IPS-15b (cell line): ENCODE measurements around the gene COPS7A.

ENCODE experiments used
- H3K27me3 ChIP-seq: one replicate; pipeline ENCODE4 v1.6.1; 2013; ENCODE audit warnings: low read length; ENCODE audit not compliant: control insufficient read depth, insufficient read depth
- H3K36me3 ChIP-seq: one replicate; pipeline ENCODE4 v1.6.1; 2013; ENCODE audit warnings: low read length; ENCODE audit not compliant: control insufficient read depth, insufficient read depth
- H3K4me1 ChIP-seq: one replicate; pipeline ENCODE4 v1.6.1; 2013; ENCODE audit warnings: mild to moderate bottlenecking, low read length; ENCODE audit not compliant: control insufficient read depth, insufficient read depth
- H3K4me3 ChIP-seq: one replicate; pipeline ENCODE4 v1.5.1; 2013; ENCODE audit warnings: low read depth, low read length
- H3K9ac ChIP-seq: one replicate; pipeline ENCODE4 v1.6.1; 2013; ENCODE audit warnings: low read depth, mild to moderate bottlenecking, low read length
- H3K9me3 ChIP-seq: one replicate; pipeline ENCODE4 v1.6.1; 2013; ENCODE audit warnings: mild to moderate bottlenecking, low read length; ENCODE audit not compliant: control insufficient read depth, insufficient read depth

Gene COPS7A, protein sequence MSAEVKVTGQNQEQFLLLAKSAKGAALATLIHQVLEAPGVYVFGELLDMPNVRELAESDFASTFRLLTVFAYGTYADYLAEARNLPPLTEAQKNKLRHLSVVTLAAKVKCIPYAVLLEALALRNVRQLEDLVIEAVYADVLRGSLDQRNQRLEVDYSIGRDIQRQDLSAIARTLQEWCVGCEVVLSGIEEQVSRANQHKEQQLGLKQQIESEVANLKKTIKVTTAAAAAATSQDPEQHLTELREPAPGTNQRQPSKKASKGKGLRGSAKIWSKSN

DNA sequence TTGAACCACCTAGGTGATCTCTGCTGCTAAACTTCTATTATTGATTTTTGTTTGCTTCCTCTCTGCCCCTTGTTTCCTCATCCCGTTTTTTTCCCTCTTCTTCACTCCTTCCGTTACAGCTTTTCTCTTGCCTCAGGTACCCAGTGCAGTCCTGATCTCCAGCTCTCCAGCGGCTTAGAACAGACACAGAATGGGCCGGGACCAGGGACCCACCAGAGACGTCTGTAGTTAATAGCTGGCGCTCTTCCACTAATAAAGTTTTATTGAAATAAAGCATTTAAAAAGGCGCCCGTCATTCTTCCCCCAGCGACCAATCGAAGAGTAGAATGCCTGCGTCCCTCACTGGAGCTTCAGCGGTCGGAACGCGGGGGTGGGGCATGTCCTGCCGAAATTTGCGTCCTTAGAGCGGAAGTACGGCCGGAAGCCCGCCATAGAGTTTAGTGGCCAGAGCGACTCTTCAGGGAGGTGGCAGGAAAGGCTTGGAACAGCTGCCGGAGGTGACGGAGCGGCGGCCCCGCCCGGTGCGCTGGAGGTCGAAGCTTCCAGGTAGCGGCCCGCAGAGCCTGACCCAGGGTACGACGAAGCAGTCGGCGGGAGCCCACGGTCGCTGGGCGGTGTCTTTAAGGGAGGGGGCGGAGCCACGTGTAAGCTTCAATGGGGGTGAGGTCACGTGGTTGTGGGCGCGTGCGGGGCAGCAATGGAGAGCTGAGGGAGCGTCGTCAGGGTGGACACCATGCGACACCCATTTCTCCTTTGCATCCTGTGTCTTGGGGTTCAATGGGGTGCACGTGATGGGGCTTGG is at the start of gene COPS7A:
Gene COPS7A, plus strand, starts transcription at position 440 of the 802 bp plus-strand sequence. CDS start 611 bp downstream, outside the sequence.
- Histone ChIP-seq H3K27me3 (no peaks in the 10 kb centered on the region), H3K9me3 (no peaks in the 10 kb centered on the region), H3K9ac (peak within 1 kb of the TSS; percentile 91), H3K4me1 (peaks cover 3% of the 10 kb centered on the region), H3K36me3 (peaks cover 3% of the 10 kb centered on the region), H3K4me3 (peak within 1 kb of the TSS; percentile 90)

DNA sequence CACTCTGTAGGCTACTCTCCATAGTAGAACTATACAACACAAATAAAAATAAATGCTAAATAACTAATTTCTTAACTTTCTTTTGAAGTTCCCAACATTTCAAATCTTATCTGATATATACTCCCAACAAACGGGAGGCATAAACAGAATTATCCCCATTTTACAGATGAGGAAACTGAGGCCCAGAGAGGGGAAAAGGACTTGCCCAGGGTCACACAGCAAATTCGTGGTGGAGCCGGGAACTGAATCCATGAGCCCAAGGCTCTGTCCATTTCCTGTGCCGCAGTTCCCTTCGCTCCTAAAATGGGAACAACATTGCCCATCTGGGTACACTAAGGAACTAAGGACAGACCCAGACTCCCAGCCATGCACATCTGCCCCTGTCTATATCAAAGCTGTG is 46.9 kb upstream of the COPS7A start:
- Histone ChIP-seq H3K4me3 (no peak overlapping the region), H3K4me1 (no peaks in the 10 kb centered on the region), H3K9ac (no peak overlapping the region), H3K27me3 (no peaks in the 10 kb centered on the region), H3K36me3 (peaks cover 47% of the 10 kb centered on the region), H3K9me3 (no peaks in the 10 kb centered on the region)

DNA sequence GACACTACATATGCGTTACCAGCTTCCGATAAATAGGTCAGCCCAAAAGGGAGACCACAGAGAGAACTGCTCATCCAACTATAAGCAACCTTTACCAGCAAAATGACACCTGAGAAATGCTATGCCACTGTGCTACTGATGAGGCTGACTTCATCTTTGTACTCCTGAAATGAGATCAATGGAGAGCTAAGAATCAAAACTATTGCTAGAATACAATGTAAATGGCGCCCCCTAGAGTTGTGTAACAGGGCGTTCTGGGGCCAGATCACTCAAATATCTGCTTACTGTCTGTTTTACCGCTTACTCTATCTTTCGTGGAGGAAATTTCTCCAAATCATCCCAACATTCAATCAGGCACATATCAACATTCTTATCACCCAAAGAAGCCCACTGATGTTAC is 39.2 kb upstream of the COPS7A start:
- Histone ChIP-seq H3K27me3 (no peaks in the 10 kb centered on the region), H3K9me3 (no peaks in the 10 kb centered on the region), H3K4me1 (peaks cover 3% of the 10 kb centered on the region), H3K36me3 (peaks cover 4% of the 10 kb centered on the region), H3K9ac (no peak overlapping the region), H3K4me3 (no peak overlapping the region)

DNA sequence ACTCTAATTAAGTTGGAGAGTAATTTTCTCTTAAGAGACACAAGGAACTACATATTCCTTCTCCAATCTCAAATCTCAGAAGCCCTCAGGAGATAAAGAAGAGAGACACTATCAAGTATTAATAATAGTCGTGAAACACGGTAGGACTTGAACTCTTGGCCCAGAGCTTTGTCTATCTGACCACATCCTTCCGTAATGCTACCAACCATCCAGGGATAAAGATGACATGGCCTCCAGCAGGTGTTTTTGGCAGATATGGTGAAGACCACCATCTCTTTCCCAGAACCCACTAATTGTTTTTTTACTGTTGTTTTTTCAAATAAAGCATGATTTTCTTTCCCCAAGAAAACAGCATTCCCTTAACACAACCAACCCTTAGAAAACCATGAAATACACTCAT is 38.0 kb upstream of the COPS7A start:
- Histone ChIP-seq H3K27me3 (no peaks in the 10 kb centered on the region), H3K9me3 (no peaks in the 10 kb centered on the region), H3K4me3 (no peak overlapping the region), H3K9ac (no peak overlapping the region), H3K36me3 (peaks cover 4% of the 10 kb centered on the region), H3K4me1 (peaks cover 3% of the 10 kb centered on the region)

DNA sequence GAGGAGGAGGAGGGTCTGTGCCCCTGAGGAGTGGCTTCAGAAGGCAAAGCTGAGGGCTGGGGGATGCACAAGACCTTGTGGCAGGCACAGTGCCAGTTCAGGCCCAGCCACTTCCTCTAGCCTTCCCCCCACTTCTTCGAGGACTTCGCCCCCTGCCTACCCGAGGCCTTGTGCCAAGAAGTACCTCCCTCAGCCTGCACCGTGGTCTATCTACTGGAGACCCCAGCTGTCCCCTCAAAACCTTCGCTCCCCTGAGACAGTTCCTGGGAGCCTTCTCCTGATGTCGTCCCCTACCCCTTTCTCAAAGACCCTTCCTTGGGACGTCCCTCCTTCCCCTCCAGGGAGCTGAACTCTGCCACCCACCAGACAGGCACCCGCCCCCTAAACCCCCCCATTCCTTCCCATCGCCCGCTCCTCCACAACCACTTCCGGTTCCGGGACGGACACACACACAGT is 35.3 kb upstream of the COPS7A start:
- peaks cover 4% of the 10 kb centered on the region for H3K36me3 ChIP-seq
- peak overlapping the region; percentile 98 for H3K9ac ChIP-seq

DNA sequence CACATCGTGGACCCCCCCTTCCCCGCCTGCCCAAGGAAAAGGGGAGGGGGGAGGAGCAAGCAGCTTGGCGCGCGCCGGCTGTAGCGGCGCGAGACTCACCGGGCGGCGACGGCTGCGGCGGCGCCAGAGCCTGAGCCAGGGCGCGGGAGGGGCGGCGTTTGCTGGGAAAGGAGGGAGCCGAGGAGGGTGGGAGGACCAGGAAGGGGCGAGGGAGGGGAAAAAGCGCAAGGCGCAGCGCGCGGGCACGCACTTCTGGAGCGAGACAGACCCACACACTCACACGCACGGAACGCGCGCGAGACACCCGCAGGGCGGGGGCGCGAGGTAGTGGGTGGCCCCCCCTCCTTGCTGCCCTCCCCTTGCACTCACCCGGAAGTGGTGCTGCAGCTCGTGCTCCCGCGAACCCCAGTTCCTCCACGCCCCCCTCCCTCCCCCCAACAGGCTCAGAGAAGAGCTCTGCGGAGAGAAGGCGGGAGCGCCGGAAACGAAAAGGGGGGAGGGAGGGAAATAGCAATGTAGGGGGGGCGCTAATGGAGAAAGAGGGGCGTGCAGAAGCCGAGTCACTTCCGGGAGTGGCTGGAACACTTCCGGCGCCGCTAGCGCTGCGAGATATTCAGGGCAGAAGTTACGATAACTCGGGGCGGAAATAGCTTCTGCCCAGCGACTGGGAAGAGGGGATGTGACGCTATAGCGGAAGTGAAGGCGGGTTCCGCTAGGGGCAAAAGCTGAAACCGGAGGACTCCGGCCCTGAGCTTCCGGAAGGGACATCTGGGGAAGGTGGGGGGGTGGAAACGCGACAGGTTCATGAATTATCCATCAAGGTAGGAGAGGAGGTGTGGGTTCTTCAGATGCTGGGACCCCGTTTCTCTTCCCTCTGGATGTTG is 34.6 kb upstream of the COPS7A start, which contains the start of gene ZNF384:
Gene ZNF384, minus strand, starts transcription at position 377 of the 884 bp plus-strand sequence. CDS start 9,855 bp downstream, outside the sequence.
- H3K4me1 ChIP-seq, result peaks cover 5% of the 10 kb centered on the region
- H3K9ac ChIP-seq, result peak within 1 kb of the TSS; percentile 98
- H3K4me3 ChIP-seq, result peak within 1 kb of the TSS; percentile 98
- no peaks in the 10 kb centered on the region for H3K9me3 ChIP-seq
- H3K36me3 ChIP-seq, result peaks cover 4% of the 10 kb centered on the region
- H3K27me3 ChIP-seq, result no peaks in the 10 kb centered on the region

More for the DNA sequence above, 35.3 kb upstream of the COPS7A start:
- H3K4me1 ChIP-seq, result peaks cover 5% of the 10 kb centered on the region
- H3K4me3 ChIP-seq, result peak overlapping the region; percentile 98
- no peaks in the 10 kb centered on the region for H3K9me3 ChIP-seq
- H3K27me3 ChIP-seq, result no peaks in the 10 kb centered on the region

DNA sequence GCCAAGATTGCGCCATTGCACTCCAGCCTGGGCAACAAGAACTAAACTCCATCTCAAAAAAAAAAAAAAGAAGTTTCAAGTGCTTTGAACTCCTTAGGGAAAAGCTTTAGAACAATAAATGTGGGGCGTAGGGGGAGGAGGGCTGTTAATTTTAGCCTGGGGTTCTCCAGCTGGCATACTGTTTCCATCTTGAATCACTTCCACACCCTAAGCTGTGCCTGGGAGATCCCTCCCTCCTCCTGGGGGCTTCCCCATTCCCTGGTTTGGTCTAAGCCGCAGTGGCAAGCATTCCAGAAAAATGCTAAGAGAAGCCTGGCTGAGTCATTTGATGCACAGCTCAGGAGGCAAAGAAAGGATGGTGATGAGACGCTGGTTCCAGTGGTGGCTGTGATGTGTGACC is 32.4 kb upstream of the COPS7A start:
- Histone ChIP-seq H3K9ac (no peak overlapping the region), H3K4me3 (no peak overlapping the region), H3K36me3 (peaks cover 9% of the 10 kb centered on the region), H3K4me1 (peaks cover 5% of the 10 kb centered on the region), H3K9me3 (no peaks in the 10 kb centered on the region), H3K27me3 (no peaks in the 10 kb centered on the region)

DNA sequence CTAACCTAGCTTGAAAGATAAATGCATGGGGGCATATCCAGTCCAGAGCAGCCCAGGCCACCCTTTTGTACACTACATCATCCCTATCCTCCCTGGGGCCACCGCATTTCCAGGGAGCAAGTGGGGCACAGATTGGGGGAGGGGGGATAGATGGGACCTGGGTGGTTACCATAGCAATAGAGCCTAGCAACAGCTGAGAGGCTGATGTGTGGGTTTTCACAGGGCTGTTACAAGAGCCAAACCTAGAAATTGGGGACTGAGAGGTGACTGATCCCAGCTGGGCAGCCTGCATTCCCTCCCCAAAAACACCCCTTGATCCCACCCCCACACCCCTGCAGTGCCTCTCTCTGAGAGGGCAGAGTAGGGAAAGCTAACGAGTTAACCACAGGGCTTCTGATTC is 31.0 kb upstream of the COPS7A start:
- H3K9ac ChIP-seq, result no peak overlapping the region
- H3K9me3 ChIP-seq, result no peaks in the 10 kb centered on the region
- H3K27me3 ChIP-seq, result no peaks in the 10 kb centered on the region
- H3K4me3 ChIP-seq, result no peak overlapping the region
- peaks cover 11% of the 10 kb centered on the region for H3K36me3 ChIP-seq
- peaks cover 4% of the 10 kb centered on the region for H3K4me1 ChIP-seq

DNA sequence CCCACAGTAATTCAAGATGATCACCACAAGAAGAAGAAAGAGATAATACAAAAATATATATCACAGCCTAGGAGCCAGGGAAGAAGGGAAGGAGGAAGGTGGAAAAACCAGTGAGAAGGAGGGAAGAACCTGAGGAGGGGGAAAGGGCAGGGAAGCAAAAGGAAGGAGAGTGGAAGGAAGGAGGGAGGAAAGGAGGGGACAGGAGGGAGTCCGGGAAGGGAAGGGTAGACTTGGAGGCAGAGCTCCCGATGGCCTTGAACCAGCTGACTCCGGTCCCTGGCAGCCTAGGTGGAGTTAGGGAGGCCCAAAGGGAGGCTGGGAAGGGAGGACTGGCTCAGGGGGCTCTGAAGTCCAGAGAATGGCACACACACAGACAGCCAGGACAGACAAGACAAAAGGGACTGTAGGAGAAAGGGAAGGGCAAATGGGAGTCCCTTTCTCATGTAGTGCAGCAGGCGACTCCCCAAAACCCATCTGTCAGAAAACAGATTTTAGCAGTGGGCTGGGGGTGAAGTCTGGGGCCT is 30.0 kb upstream of the COPS7A start:
- Histone ChIP-seq H3K9me3 (no peaks in the 10 kb centered on the region), H3K9ac (no peak overlapping the region), H3K4me1 (peaks cover 5% of the 10 kb centered on the region), H3K36me3 (peaks cover 11% of the 10 kb centered on the region), H3K4me3 (no peak overlapping the region), H3K27me3 (no peaks in the 10 kb centered on the region)

DNA sequence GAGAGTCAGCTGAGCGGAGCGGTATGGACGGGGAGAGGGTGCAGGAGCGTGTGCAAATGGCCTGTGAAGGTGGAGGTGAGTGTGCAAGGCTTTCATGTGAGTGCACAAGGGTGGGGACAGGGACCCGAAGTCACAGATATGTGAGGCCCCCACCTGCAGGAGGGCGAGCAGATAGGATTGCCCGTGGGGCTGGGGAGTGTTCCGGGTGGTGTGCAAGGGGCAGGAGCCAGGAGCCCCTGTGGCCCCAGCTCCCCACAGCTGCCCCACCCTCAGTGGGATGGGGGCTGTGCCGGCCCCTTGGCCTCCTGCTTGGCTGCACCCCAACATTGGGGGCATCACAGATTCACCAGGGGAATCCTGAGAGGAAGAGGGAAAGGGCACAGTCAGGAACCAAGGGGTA is 29.1 kb upstream of the COPS7A start:
- Histone ChIP-seq H3K27me3 (peaks cover 6% of the 10 kb centered on the region), H3K4me3 (no peak overlapping the region), H3K9me3 (no peaks in the 10 kb centered on the region), H3K36me3 (peaks cover 11% of the 10 kb centered on the region), H3K4me1 (peaks cover 5% of the 10 kb centered on the region), H3K9ac (no peak overlapping the region)
